Measurements from ENCODE around the gene SRGAP2. TPM values are rescaled to one million over a fixed set of nuclear protein-coding genes. Genes with fewer than 3 reads are reported as not detected.
"Not testable (repeated sequence)": the region's sequence is repeated elsewhere in the genome, so short reads cannot be mapped to it uniquely, and the experiment has no call there.

The SRGAP2 gene
- 10 to 100 TPM; 45.0 to 51.8 (median 46.6) TPM for polyA plus RNA-seq (ENCODE audit: insufficient read length in 3 of 3)

DNA sequence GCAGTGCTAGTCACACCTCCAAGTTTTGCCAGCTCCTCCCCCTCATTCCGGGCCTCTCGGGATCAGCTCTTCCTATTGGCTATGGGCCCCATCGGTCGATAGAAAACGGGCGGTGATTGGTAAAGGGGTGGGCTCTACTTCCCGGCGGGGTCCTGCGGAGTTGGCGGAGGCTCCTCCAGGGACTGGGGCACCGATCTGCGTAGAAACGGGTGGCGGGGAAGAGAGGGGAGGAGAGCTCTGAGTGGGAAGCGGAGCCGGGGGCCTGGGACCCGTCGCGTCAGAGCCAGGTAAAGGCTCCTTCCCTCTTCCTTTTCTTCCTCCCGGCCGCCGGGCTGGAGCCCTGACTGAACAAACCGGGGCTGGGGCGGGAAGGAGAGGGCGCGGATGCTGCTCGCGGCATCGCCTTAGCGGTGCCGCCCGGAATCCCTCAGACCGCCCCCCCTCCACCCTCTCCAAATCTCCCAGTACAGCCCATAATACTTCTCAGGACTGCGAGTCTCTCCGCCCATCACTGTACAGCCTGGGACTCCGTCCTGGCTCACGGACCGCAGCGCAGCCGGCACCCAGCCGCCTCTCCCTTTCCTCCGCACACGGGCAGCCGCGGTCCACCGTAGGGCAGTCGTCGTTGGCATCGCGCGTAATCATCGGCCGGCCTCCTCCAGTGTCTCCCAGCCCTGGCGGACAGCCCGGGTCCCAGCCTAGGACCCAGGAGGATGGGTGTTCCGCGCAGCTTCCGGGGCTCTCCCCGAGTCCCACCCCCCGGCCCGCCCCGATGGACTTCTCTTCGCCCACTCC is at the start of gene SRGAP2:
TSS of gene SRGAP2 (plus strand) at position 178 of the 795 bp plus-strand sequence. CDS start 2,430 bp downstream, outside the sequence.
- DNase-seq (ENCODE audit: low read depth in 3 of 3, low spot score in 2 of 3): peak in 1 of 3 donors; percentile 19

DNA sequence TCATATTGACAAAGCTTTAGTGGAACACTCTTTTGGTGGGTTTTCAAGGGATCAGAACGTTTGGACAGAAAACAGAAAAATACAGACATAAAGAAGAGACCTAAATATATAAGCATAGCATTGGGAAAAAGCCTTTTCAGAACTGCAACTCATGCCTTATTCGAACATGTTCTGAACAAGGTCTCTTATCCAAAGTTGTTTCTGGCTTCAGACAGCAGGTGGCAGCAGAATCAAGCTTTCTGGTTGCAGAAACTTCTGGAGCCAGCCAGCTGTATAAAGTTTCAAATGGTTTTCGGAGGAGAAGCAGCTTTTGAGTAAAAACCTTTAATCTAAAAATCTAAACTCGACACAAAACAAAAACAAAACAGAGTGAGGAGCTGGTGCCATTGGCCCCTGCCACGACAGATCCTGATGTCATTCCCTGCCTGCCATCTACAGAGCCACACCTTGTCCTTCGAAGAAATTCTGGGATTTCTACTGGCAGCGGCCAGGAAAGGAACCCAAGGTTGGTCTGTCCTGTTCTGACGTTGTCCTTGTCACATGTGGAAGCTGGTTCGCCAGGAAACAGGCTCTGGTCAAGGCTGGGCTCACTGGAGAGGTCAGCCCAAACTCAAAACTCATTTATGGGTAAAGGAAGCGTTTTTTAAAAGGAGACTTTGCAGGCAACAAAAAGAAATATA is 35.9 kb upstream of the SRGAP2 start:
- not testable (repeated sequence) for DNase-seq (ENCODE audit: low read depth in 3 of 3, low spot score in 2 of 3)

DNA sequence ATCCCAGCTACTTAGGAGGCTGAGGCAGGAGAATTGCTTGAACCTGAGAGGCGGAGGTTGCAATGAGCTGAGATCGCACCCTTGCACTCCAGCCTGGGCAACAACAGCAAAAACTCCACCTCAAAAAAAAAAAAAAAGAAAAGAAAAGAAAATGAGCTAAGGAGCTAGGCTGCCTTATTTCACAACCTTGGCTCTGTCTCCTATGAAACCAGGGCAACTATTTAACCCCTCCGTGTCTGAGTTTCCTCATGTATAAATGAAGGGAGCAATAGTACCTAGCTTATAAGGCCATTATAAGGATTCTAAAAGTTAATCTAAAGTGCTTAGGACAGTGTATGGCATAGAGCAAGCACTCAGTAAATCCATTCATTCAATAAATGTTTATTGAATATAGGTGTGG is 33.5 kb upstream of the SRGAP2 start:
- not testable (repeated sequence) for DNase-seq (ENCODE audit: low read depth in 3 of 3, low spot score in 2 of 3)

DNA sequence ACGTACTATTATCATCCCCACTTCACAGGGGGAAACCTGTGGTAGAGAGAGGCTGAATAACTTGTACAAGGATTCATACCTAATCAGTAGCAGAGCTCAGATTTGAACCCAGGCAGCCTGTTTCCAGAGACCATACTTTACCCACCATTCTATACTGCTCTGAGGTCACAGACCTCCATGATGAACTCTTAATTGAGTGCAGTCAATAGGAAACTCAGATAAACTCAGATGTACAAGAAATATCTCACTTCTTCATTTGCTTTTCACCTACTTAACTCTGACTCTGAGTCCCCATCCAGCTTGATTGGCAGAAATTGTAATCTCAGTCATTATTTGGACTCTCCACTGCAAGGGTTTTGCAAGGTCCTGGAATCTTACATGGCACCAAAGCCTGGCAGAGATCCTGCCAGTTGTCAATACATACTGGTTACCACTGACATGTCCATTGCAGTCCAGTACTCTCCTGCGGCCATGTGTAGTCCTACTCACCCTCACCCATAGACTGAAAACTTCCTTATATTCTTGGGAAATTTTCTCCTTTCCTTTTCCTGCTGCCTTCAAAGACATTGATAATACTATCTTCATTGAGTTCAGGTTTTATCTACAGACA is 30.1 kb upstream of the SRGAP2 start:
- DNase-seq (ENCODE audit: low read depth in 3 of 3, low spot score in 2 of 3): not testable (repeated sequence)

DNA sequence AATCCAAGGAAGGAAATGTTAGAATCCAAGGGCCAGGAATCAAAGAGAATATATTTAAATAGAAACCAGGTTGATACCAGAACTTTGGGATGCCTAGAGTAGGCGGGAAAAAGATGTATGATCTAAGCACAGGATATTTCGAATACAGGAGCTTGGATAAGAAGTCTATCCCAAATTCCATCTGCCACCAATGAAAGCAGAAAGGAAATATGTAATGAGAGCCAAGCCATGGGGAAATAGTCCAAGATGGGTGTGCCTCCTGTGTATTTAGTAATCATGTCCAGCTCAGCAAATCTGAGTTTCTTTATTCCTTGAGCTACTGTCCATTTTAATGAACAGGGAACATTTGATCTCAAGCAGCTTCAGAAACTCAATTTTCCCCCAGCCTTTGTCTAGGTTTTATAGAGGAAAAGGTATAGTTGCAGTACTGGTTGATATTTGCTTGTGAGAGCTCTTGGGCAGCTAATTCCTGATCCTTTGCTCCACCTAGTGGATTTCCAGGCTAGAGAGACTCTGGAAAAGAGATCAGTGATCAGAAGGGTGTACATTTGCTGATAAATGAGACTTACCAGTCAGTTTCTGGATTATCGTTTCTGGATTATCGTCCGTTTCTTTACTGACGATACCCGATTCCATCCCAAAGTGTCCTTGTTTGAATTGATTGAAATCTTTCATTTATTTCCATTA is 29.0 kb upstream of the SRGAP2 start:
- peak in 2 of 3 donors; percentile 0 to 6 for DNase-seq (ENCODE audit: low read depth in 3 of 3, low spot score in 2 of 3)

DNA sequence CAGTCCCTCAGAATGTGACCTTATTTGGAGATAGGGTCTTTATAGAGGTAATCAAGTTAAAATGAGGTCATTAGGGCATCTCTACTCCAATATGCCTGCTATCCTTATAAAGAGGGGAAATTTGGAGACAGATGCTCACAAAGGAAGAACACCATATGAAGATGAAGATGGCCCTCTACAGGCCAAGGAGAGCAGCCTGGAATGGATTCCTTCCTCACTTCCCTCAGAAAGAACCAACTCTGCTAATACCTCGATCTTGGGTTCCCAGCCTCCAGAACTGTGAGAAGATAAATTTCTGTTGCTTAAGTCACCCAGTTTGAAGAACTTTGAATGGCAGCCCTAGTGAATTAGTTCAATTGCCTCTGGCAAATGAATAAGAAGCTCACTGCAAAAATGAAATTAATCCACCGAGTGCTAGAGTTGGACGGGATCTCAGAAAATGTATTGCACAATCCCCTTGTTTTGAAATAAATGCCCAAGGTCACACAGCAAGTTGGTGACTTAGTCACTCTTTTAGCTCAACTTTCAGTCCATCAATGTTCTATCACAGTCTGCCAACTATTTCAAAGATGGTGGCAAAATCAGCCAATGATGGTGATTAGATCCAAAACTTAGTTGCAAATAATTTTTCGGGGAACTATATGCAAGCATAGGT is 27.8 kb upstream of the SRGAP2 start:
- DNase-seq (ENCODE audit: low read depth in 3 of 3, low spot score in 2 of 3): not testable (repeated sequence)

DNA sequence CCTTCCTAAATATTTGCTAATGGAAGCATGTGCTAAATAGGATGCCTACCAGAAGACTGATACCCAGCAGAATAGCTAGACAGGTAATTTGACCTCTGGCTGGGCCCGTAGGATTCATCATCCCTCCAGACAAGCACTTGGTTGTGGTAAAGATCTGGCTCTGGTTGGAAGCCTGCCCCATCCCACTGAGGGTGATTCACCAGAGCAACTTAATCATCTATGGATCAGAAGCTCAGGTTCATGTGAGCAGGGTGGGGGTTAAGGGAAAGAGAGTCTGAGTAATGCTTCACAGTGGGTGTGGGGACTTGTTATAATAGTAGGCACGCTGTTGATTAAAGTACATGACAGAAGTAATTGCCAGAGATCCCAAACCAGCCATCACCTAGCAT is 27.2 kb upstream of the SRGAP2 start:
- DNase-seq (ENCODE audit: low read depth in 3 of 3, low spot score in 2 of 3): not testable (repeated sequence)

DNA sequence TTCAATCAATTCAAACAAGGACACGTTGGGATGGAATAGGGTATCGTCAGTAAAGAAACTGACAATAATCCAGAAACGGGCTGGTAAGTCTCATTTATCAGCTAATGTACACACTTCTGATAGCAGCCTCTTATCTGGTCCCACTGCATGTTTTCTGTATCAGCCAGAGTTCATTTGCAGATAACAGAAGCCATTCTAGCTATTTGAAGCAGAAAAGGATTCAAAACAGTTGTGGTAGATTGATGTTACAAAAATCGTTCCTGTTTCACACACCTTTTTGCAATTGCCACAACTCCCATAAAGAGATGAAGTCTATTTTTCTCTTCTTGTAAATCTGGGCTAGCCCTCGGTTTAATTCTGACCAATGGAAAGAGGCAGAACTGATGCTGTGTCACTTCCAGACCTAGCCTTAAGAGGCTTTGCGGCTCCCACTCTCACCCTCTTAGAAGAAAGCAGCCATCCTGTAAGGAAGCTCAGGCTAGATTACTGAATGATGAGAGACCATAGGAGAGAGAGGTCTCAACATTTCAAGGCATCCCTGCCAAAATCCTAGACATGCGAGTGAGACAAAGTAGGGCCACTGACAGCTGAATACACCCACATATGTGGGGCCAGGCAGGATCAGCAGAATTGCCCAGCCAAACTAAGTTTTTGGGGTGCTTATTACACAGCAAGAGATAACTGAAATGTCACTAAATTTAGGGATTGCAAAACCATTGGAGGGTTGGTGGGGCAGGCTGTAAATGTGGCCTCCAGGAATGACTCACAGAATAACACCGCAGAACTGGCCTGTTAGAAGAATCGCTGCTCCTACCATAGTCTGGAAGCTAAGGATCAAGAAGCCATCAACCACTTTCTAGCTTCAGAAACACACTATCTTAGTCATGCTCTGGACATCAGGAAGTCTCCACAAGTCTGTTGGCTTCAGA is 25.0 kb upstream of the SRGAP2 start:
- DNase-seq (ENCODE audit: low read depth in 3 of 3, low spot score in 2 of 3): not testable (repeated sequence)

DNA sequence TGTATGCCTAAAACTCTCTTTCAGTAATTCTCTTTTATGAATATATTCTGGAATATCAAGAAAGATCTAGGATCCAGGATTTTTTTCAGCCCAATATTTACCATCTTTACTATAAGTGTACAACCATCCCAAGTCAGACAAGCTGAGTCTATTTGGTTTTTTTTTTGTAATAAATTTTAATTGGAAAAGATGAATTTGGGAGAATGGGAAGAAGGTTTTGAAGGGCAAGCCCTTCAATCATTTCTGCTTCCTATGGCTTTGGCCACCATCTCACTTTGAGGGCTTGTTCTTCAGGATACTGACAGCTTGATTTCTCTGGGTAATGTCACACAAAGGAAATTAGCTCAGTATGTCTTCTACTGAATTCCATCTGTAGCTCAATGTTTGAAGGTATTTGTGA is 23.7 kb upstream of the SRGAP2 start:
- DNase-seq (ENCODE audit: low read depth in 3 of 3, low spot score in 2 of 3): not testable (repeated sequence)

DNA sequence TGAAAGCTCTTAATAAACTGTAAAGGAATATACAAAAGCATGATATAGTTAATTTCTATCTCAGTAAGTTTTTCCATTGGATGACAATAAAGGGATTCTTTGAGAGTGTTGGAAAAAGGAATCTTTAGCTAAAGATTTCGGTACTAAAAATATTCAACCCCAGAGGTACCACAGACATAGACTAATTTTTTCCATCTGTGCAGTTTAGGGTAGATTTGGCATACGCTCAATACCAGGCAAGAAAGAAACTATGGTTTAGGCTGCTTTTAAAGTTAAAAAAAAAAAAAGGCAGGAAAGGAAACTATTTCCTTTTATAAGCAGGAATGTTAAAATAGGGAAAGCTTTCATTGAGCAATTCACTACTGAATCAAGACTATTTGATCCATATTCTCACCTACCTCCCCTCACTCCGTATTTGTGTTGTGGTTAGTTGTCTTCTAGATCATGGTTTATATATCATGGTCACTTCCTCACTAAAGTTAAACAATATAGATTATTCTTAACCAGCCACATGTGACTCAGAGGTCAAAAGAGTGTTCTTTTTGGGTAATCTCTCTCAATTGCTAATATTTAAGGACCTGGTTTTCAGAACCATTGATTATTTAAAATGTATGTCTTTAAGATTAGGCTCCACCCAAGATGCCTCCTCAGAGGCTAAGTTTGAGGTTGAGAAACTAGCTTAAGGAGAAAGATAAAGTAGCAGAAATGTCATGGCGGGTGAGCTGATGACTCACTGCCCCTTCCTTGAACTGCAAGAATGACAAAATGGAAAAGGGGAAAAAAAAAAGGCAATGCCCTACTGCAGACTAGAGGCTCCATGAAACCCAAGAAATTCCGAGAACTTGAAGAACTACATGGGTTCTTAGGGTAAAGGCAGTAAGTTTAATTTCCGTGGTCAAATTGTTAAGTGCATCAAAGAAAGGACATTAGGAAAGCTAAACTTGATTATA is 20.7 kb upstream of the SRGAP2 start:
- not testable (repeated sequence) for DNase-seq (ENCODE audit: low read depth in 3 of 3, low spot score in 2 of 3)

DNA sequence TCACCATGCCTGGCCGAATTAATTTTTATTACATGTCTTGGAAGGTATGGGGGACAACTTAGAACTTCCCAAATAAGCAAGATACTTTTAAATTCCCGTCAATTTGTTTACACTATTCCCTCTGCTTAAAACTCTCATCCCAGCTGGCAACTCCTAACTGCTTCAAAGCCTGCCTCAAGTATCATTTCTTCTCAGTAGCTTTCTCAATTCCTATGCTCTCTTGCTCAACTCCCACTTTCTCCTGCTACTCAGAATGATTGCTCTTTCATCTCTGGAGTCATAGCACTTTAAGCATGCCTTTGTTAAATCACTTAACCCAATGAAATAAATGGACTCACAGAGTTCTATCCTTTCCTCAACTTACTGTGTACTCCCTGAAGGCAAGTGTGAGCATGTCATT is 19.6 kb upstream of the SRGAP2 start:
- not testable (repeated sequence) for DNase-seq (ENCODE audit: low read depth in 3 of 3, low spot score in 2 of 3)

DNA sequence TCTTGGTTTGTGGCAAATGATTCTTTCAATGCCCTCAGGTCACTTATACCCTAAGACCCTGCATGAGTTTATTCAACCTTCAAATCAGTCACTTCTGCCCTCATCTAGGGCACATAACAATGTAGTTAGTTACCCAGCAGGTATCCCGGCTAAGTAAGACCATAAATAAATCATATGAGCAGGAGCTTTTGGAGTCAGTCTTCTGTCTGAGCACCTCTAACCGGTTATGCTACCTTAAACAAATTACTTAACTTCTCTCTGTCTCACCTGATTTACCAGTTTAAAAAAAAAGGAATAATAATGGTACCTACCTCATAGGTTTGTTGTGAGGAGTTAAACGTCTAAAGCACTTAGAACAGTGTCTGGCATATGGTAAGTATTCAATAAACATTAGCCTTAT is 17.6 kb upstream of the SRGAP2 start:
- DNase-seq (ENCODE audit: low read depth in 3 of 3, low spot score in 2 of 3): not testable (repeated sequence)

DNA sequence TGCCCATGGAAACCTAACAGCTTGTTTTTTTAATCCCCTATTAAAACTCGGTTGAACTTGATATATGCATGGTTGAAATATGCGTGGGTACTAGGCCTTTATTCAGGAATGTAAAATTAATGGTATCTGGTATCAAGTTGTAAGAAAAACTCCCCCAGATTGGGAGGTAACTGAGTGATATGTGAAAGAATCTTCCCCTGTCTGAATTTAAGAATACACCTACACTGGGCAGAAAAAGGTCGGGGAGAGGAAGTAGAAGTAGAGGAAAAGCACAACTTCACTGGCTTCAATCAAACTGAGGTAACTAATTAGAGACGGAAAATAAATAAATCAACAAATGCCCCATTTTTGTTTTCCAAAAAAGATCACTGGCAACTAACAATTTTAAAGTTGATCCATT is 16.5 kb upstream of the SRGAP2 start:
- not testable (repeated sequence) for DNase-seq (ENCODE audit: low read depth in 3 of 3, low spot score in 2 of 3)

DNA sequence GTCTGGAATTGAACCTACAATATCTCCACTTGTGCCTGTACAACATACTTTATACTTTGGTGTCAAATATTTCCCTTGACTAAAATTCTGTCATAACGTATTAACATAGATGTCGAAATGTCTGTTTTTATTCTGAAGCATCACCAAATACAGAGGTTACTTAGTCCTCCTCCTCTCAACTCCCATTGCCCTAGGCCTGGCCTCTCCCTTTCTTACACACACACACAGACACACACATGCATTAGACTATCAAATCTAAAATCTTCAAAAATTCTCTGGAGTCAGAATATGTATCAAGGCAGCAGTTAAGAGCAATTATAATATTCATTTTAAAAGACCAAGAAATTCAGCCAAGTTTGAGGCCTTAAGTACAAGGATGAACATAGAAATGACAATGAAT is 8.2 kb upstream of the SRGAP2 start:
- DNase-seq (ENCODE audit: low read depth in 3 of 3, low spot score in 2 of 3): not testable (repeated sequence)

DNA sequence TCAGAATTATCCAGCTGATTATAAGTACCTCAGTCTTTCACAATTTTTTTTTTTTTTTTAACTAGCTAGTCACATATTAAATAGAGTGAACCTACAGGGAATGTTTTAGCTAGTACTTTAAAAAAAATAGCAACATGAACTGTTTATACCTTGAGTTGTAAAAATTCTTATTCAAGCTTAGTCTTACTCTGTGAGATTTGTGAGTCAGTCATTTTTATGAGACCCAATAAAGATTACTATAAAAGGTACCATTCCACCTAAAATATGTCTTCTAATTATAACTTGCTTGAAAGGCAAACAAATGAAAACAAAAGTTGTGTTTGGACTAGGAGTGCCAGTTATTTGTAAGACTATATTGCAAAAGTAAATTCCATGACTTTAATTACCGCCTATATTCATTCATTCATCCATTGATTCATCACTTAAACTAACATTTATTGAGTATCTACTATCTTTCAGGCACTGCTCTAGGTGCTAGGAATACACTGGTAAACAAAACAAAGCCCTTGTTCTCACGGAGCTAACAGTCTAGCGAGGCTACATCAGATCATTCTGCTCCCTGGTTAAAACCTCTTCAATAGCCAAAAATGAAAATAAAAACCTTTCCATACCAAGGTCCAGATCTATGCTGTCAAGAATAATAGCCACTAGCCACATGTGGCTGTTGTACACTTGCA is 6.5 kb upstream of the SRGAP2 start:
- not testable (repeated sequence) for DNase-seq (ENCODE audit: low read depth in 3 of 3, low spot score in 2 of 3)

DNA sequence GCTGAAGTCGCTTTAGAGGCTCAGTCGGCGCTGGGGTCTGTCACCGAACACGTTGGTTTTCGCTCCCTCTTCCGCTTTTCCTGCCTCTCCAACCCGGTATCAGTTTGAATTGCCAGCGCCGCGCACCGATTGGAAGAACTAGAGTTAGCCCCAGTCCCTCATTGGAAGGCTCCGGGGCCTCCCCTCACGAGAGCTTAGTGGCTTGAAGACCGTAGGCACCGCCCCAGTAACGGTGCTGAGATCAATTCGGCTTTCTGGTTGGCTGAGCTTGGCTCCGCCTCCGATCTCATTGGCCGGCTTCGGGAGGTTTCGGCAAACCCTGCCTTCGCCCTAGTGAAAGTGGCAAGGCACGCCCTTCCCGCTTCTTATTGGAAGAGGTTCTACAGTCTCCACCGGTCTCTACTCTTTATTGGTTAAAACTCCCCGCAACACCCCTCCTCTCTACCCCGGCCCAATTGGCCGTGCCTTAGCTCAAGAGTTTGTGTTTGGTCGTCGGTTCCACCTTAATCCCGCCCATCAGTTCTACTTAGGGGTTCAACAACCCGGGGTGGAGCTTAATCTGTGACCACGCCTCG is 465 bp upstream of the SRGAP2 start, which contains the start of gene FAM72A:
TSS of gene FAM72A (minus strand) at position 51 of the 575 bp plus-strand sequence. CDS start 814 bp downstream, outside the sequence.
- peak; percentile 90 to 95 (median 94) for DNase-seq (ENCODE audit: low read depth in 3 of 3, low spot score in 2 of 3)

DNA sequence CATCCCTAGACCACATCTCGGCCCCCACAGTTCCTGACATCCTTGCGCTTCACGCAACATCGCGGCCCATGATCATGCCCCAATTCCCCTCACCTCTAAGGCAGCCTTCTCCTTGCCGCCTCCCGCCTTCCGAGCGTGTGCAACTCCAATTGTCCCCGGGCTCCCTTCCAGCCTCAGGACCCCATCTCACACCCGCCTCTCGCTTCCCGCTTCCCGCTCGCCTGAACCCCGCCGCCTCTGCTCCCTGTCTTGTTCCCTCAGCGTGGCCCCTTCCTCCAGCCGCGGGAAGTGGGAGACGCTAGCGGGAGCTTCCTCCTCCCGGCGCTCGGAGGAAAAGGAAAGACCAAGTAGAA is 794 bp downstream of the SRGAP2 start:
- DNase-seq (ENCODE audit: low read depth in 3 of 3, low spot score in 2 of 3): not testable (repeated sequence)
